ENCODE data around the gene REPS2.

Gene REPS2

GRCh38 chrX:17007134-17007768, 60.8 kb downstream of the REPS2 start:
- DNase-seq = no peak

- no peak for DNase-seq
Observed at GRCh38 chrX:17009856-17010625, 63.6 kb downstream of the REPS2 start.

GRCh38 chrX:17012465-17012864, 66.0 kb downstream of the REPS2 start:
- DNase-seq = no peak

DNA sequence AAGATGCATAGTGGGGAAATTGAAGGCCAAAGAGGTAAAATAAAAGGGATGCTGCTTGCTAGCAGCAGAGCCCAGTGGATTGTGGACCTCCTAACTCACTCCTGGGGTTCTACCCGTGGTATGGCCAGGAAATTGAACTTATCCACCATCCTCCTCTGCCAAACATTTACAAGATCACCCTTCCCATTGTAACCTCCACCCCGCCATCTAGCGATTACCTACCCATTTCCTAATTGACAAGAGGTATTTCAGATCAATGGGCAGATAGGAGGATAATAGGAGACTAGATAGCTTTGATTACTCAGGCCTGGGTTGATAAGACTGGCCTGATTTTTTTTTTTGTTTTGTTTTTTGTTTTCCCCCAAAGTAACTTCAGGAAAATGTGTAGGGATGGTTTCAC, 67.8 kb downstream of the REPS2 start:
- DNase-seq = no peak

GRCh38 chrX:17017134-17017533, 70.7 kb downstream of the REPS2 start:
- no peak for DNase-seq

GRCh38 chrX:17020356-17020755, 73.9 kb downstream of the REPS2 start:
- no peak for DNase-seq

DNA sequence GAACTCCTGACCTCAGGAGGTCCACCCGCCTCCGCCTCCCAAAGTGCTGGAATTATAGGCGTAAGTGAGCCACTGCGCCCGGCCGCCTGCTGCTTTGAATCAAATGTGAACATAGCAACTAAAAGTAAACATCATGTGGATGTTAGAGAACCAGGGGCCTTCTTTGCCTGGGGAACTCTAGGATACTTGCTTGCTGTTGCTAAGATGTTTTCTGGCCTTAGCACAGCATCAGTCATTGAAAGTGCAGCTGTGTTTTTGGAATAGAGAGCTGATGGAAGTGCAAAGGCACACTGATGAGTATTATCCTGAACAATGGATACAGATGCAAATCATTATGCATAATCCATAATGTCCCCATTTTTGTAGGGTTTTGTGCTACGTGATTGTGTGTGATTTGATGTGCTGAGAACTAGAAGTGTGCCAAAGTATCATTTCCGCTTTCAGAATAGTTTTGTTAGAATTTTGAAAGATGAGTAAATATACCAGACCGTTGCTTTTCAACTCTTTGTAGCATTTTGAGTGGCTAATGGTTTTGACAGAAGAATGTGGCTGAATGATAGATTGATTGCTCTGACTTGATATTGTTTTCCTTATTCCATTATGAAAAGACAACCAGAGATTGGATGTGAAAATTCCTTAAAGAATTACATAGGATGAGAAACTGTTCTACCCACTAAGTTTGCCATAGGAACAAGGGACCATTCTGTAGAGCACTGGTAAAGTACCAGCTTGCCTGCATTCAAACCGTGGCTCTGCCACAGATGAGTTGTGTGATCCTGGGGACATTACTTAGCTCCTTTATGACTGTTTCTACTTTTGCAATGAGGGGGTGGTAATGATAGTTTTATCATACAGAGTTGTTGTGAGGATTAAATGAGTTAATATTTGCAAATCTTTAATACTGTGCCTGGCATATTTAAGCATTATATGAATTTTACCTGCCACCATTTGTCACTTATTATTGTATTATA, 74.7 kb downstream of the REPS2 start:
- no peak for DNase-seq

DNA sequence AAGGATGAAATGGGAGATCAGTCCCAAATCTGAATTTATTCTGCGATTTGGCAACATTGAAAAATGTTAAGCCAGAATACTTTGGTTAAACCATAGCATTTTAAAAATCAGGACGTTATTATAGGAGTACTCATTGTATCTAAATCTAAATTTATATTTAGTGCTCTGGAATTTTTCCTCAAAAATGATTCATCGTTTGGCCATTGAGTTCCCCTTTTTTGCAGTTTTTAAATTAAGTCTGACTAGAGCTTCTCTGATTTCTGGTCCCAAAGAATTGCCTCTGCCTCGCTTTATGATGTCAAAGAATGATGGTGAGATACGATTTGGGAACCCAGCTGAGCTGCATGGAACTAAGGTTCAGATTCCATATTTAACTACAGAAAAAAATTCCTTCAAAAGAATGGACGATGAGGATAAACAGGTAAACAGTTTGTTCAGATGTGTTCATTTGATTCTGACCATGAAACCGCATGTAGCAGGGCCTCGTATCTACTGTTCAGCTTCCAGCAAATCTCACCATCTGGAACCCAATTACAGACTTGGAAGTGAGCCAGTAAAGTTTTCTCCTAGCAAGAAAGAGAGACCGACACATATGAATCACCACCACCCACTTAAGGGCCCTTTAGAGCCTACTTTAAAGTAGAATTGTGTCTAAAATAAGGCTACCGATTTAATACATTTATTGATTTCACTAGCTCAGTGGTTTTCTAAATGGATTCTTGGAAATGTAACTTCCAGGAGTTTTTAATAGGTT, 75.6 kb downstream of the REPS2 start:
- no peak for DNase-seq

DNA sequence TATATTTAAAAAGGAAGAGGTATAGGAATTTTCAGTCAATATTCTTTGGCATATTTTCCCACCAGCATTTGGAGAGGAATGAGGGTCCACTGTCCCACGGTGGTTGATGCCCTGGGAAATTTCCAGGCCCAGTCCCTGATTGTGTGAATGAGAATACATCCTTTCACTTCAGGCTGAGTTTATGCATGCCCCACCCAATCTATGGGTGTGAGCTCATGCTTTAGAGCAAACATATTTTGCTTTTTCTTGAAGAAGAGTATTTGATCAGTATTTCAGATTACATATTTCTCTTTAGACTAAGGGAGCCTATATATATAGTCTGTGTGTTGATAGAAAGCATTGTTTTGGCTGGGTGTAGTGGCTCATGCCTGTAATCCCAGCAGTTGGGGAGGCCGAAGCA, 77.2 kb downstream of the REPS2 start:
- no peak for DNase-seq

GRCh38 chrX:17024886-17025285, 78.4 kb downstream of the REPS2 start:
- no peak for DNase-seq

DNA sequence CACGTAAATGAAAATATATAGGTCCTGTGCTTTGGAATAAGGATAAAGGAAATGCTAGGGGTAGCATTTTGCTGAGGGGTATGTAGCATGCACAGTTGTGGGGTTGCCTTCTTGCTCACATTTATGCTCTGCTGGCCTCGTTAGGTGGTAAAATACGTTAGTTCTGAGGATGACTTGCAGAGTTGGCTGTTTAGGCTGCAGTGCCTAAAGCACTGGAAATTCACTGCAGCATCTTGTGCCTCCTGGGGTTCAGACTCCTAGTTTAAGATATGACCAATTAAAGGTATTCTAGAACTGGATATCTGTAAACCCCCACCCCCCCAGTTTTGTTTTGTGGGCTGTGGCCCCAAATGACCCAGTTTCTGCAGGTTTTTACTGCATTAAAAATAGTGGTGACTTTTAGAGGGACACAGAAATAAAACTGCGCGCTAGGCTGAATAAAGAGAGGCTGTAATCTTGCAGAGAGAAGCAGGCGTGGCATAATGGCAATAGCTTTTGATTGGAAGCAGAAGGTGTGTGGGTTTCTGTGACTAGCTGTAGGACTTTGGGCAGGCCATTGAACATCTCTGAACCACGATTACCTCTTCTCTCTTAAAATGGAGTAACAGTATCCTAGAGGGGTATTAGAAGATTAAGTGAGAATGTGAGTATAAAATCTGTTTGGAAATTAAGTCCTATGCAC, 79.3 kb downstream of the REPS2 start:
- no peak for DNase-seq

GRCh38 chrX:17027931-17028330, 81.5 kb downstream of the REPS2 start:
- no peak for DNase-seq

DNA sequence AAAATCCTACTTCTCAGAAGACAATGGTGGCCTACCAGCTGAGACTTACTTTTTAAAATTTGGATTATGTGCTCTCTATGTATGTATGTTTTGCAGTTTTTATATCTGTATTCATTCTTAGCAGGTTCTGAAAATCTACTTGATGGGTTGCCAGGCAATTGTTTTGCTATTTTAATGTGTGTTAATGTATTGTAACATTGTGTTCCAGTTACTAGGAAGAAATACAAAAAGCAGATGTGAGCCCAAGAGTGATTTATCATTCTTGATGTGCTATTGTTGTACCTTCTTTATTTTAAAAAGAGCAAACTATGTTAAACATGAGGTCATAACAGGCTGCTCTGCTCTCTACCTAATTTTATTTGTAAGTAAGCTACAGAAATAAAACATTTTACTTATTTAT, 81.9 kb downstream of the REPS2 start:
- DNase-seq = no peak

DNA sequence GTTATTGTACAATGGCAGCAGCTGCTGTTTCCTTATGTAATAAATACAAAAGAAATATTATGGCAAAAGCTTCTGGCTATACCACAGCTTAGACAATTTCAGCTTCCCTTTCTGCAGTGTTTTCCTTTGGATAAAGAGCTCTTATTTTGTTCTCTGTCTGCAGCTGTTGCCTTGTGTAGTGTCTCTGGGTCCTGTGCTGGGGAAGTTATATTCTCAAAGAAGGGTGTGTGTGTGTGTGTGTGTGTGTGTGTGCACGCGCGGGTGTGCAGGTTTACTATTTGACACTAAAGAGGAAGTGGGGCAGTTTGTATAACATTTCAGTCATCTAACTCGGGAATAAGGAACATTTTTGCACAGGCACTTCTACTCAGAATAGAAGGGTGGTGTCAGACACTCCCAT, 83.6 kb downstream of the REPS2 start:
- no peak for DNase-seq

DNA sequence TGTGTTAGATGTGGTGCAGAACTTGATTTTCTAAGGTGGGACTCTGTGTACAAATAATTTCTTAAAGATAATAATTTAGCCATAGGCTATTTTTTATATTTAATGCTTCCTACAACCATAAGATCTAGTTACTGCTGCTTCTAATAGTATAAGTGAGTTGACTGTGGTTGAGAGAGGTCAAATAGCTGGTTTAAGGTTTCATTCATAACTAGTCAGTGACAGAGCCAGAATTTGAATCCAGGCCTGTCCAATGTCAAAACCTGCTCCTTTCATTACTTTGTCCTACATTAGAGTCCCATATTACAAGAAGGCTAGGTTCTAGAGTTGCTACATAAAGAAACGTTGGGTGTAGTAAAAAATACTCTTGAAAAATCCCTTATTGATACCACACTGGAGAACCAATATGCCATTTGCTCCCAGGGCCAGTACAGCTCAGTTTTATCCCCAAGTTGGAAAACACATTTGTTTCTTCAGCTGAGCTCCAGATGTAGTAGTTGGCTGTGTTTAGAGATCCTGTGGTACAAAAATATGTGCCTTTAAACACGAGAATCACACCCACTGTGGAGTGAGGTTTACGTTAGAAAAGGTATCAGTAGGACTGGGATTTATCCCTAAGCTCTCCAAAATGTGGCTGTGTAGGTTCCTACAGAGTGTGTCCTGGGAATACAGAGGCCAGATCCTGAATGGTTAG, 84.3 kb downstream of the REPS2 start:
- no peak for DNase-seq

GRCh38 chrX:17031827-17032226, 85.4 kb downstream of the REPS2 start:
- DNase-seq = no peak

DNA sequence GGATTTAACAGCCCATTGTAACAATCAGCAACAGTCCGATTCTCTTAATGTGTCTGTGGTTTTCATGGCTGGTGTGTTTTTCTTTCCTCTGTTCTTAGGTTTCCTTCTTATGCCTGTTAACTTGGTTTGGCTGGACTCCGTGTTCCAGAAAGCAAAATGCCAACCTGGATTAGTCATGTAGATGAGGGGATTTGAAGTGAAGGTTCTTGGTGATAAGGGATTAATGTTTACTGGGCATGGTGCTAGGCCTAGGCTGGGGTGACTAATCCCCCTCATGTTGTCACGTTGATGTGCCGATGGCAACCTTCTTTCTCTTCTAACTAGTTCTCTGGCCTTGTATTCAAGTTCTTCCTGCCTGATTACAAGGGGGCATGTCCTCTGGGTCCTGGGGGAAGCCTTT, 85.9 kb downstream of the REPS2 start:
- no peak for DNase-seq

DNA sequence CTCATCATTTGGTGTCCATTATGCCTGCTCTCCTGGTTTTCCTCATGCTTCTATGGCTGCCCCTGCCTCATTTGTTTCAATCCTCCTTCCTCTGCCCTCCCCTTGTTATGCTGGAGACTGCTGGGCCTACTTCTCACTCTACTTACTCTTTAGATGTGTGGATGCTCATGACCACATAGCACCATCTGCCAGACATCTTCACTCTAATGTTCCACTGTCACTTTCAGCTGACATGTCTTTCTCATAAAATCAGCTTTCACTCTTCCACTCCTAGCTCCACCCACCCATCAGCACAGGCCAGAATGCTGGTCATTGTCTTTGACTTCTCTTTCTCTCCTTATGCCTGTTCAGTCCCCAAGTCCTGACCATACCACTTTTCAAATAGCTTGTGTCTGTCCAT, 86.8 kb downstream of the REPS2 start:
- no peak for DNase-seq

DNA sequence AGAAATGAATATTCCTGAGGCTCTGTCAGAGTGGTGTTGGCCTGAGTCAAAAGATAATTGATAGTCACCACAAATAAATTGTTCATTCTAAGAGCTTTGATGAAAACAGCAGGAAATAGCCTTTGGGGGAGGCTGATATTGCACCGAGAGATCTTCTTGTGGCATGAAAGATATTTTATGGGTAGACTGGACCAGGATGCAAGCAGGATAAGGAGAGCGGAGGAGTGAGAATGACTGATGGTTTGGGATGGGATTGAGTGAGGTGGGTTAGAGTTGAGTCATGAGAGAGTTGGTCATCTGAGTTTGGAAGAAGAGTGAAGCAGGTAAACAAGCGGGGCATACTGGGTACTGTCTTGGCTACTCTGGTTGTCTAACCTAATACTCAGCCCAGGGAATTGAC, 88.7 kb downstream of the REPS2 start:
- DNase-seq = no peak

- DNase-seq = no peak
Observed at GRCh38 chrX:17036171-17036961, 89.9 kb downstream of the REPS2 start.

- DNase-seq = no peak
Observed at GRCh38 chrX:17038277-17038676, 91.8 kb downstream of the REPS2 start.

Data from CD4-positive, alpha-beta T cell treated with Interleukin-15 for 1 hour (primary cell).